ENCODE measurements around the gene ZNF579. TPM values are rescaled to one million over a fixed set of nuclear protein-coding genes. Genes with fewer than 3 reads are reported as not detected.

The ZNF579 gene
- total and polyA plus RNA-seq, 10 of the 15 experiments (the other 5 are each of a cell fraction or from before 2014, with no cell fraction given): 0.11 to 11.7 (median 1.5) TPM

- TF ChIP-seq IRF5 (IDR thresholded peaks at IDR 0.05; ENCODE audit: borderline replicate concordance) (no peak), ZNF384 (IDR thresholded peaks at IDR 0.05; ENCODE audit: borderline replicate concordance, low read depth, low read length) (no peak), HCFC1 (IDR thresholded peaks at IDR 0.05; ENCODE audit: low read length) (no peak), CBX3 (IDR thresholded peaks at IDR 0.05; ENCODE audit: borderline replicate concordance, low read depth) (no peak)
These were observed 2.5 kb downstream of the ZNF579 start (continued) for GRCh38 chr19:55578031-55578760.

GRCh38 chr19:55576746-55577145 is 3.9 kb downstream of the ZNF579 start:
- H3K27me3 ChIP-seq (replicated peaks in 1 of 2; ENCODE audit: control insufficient read depth in 2 of 2, insufficient read depth in 2 of 2, low read length in 1 of 2): no peaks in the 10 kb centered on the region
- intact Hi-C loops (cut with micrococcal nuclease; ENCODE audit: unreplicated experiment): no loop called here
- in situ Hi-C loops (cut with MboI): no loop called here
- ATAC-seq: no peak
- no peak overlapping the region for H2AFZ ChIP-seq (ENCODE audit: control insufficient read depth, low read depth, low read length)
- no peak for DNase-seq (ENCODE audit: low read depth, low spot score)
- peaks cover 0 to 5% of the 10 kb centered on the region in 2 experiments; a peak in 1 of 4 replicates for H3K36me3 ChIP-seq (ENCODE audit: control insufficient read depth in 2 of 2, insufficient read depth in 2 of 2, low read length in 1 of 2)
- FAIRE-seq: no peak
- 0 out of 2 replicates have a peak, but pooled peaks cover 3% of the 10 kb centered on the region for H3K4me1 ChIP-seq (ENCODE audit: control insufficient read depth, insufficient read depth, low read length)
- no peaks in the 10 kb centered on the region for H3K9me3 ChIP-seq (replicated peaks; ENCODE audit: control insufficient read depth, insufficient read depth, low read length)
- WGBS (ENCODE audit: insufficient coverage, insufficient replicate concordance, low lambda C conversion rate, missing lambda C conversion rate): 90% methylated on average over 5 of the region's 5 CpGs
- ChIA-PET POLR2A (no interaction called here), SMC1A (ENCODE audit: uncharacterized antibody, unreplicated experiment) (interaction anchor here (0.6 kb wide), 1 partner anchor 959 kb away, joined by 3 read pairs; no protein-coding TSS in a partner anchor), RAD21 (ENCODE audit: unreplicated experiment) (interaction anchor here (0.7 kb wide), 1 partner anchor 1065 kb away, joined by 3 read pairs; no protein-coding TSS in a partner anchor), CTCF (no interaction called here)
- no peak overlapping the region for H3K4me3 ChIP-seq
- H3K79me2 ChIP-seq (ENCODE audit: control insufficient read depth, insufficient read depth, low read length): peaks cover 11% of the 10 kb centered on the region
- no peak overlapping the region for H3K27ac ChIP-seq (ENCODE audit: control insufficient read depth, insufficient read depth)
- no peaks in the 10 kb centered on the region for H4K20me1 ChIP-seq (ENCODE audit: control insufficient read depth, insufficient read depth)
- no TSS peak for BruUV-seq (replicated peaks)
- no peak overlapping the region for H3K4me2 ChIP-seq (ENCODE audit: control insufficient read depth, insufficient read depth)
- H3K9ac ChIP-seq (ENCODE audit: control insufficient read depth, insufficient read depth, low read length): no peak overlapping the region
- no peak for TF ChIP-seq PBX3 (IDR thresholded peaks at IDR 0.05; ENCODE audit: insufficient replicate concordance, low read depth, low read length)
- TF ChIP-seq KAT2A (conservative IDR thresholded peaks at IDR 0.05; ENCODE audit: control insufficient read depth, low read depth, low read length): no peak
- TF ChIP-seq ZBED1 (IDR thresholded peaks at IDR 0.05; ENCODE audit: borderline replicate concordance): no peak
- TF ChIP-seq ZNF384 (IDR thresholded peaks at IDR 0.05; ENCODE audit: borderline replicate concordance, low read depth, low read length): no peak
- TF ChIP-seq ZNF592 (IDR thresholded peaks at IDR 0.05): no peak
- no peak for TF ChIP-seq PRDM15 (CRISPR knock-in tag; IDR thresholded peaks at IDR 0.05)
